Esophagus muscularis mucosa (tissue), 4 donors: ENCODE measurements around the gene HCK.

Experiments used
- EP300 ChIP-seq: sonication (generic); formaldehyde crosslinking; IDR thresholded peaks from one replicate; pipeline ENCODE4 v1.6.1; 2017; ENCODE audit warnings: antibody characterized with exemption
- POLR2A ChIP-seq: fragments of 450-650 bp; IDR thresholded peaks from one replicate; pipeline ENCODE4 v1.6.1; 2017; ENCODE audit warnings: antibody characterized with exemption, moderate library complexity, mild to moderate bottlenecking, low read depth
- TF ChIP-seq, protein P1 (sequence below), 3 experiments: fragments of 200-600 bp in 2 of 3; fragments of 450-650 bp in 1 of 3; sonication (generic) in 2 of 3; IDR thresholded peaks; one replicate each; pipeline ENCODE4 v1.5.1; 2017 to 2019; ENCODE audit warnings: antibody characterized with exemption in 3 of 3, mild to moderate bottlenecking in 2 of 3, moderate library complexity in 1 of 3

DNA sequence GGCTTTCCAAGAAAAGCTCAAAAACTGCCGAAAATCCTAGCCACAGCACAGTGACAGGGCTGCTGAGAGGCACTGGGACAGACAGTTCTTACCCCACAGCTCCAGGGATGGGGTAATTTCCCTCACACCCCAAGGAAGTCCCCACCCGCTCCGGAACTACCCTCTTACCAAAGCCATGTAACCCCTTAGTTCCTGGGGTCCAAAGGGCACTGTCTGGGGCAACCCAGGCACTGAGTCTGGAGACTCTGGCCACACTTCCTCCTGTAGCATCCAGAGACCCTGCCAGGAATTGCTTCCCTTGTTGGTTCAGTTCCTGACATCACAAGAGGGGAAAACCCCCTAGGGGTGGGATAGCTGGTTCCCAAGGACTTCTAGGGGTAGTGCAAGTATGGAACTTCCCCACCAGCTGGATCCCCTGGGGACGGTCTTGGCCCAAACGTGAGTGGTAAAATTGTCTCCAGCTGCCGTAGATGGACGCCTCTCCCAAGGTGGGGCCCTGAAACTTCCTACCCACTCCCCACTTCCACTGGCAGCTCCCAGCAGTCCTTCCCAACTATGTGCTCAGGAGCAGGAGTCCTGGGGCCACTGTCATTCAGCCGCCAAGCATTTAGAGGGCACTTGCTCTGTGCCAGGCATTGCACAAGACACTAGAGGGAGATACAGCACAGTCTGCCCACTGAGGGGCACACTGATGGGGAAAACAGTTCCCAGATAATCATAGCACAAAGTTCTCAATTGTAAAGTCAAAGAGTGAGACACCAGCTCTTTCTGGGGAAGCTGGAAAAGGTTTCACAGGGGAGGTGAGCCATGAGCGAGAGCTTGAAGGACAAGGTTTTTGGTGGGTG is 17.2 kb upstream of the HCK start:
- TF ChIP-seq POLR2A, result no peak
- TF ChIP-seq, protein P1, sequence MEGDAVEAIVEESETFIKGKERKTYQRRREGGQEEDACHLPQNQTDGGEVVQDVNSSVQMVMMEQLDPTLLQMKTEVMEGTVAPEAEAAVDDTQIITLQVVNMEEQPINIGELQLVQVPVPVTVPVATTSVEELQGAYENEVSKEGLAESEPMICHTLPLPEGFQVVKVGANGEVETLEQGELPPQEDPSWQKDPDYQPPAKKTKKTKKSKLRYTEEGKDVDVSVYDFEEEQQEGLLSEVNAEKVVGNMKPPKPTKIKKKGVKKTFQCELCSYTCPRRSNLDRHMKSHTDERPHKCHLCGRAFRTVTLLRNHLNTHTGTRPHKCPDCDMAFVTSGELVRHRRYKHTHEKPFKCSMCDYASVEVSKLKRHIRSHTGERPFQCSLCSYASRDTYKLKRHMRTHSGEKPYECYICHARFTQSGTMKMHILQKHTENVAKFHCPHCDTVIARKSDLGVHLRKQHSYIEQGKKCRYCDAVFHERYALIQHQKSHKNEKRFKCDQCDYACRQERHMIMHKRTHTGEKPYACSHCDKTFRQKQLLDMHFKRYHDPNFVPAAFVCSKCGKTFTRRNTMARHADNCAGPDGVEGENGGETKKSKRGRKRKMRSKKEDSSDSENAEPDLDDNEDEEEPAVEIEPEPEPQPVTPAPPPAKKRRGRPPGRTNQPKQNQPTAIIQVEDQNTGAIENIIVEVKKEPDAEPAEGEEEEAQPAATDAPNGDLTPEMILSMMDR (IDR thresholded peaks at IDR 0.05), result no peak
- no peak for TF ChIP-seq EP300
